Prostate gland (tissue), 2 donors: ENCODE data around the gene CD164.

Source experiments
- CTCF ChIP-seq, 4 experiments: fragments of 200-600 bp in 2 of 4; fragments of 450-650 bp in 2 of 4; sonication (generic) in 2 of 4; IDR thresholded peaks; 1 replicate in 3 of 4; 2 replicates in 1 of 4; pipeline ENCODE4 v1.5.1; 2016 to 2019; ENCODE audit warnings: antibody characterized with exemption in 4 of 4, mild to moderate bottlenecking in 2 of 4, moderate library complexity in 2 of 4
- POLR2A ChIP-seq: fragments of 450-650 bp; IDR thresholded peaks from one replicate; pipeline ENCODE4 v1.6.1; 2016; ENCODE audit warnings: antibody characterized with exemption, mild to moderate bottlenecking
- POLR2AphosphoS5 ChIP-seq: sonication (generic); formaldehyde crosslinking; IDR thresholded peaks from one replicate; pipeline ENCODE4 v1.6.1; 2017; ENCODE audit warnings: antibody characterized with exemption

- TF ChIP-seq POLR2A, result no peak
- no peak for TF ChIP-seq CTCF (IDR thresholded peaks at IDR 0.05)
- no peak for TF ChIP-seq POLR2AphosphoS5
Measured at GRCh38 chr6:109360791-109361190, 21.5 kb downstream of the CD164 start.
